LNCAP (cell line): Measurements from ENCODE around the gene GJB2.

ENCODE experiments used
- CTCF ChIP-seq: fragments of 450-650 bp; IDR thresholded peaks from 2 replicates; pipeline ENCODE4 v1.5.1; 2017; ENCODE audit warnings: mild to moderate bottlenecking

GJB2 gene

GRCh38 chr13:20198781-20199180, 6.0 kb upstream of the GJB2 start:
- no peak for TF ChIP-seq CTCF

GRCh38 chr13:20197361-20197834, 4.7 kb upstream of the GJB2 start:
- TF ChIP-seq CTCF: peak; percentile 59

- no peak for TF ChIP-seq CTCF
These were observed 3.1 kb upstream of the GJB2 start for GRCh38 chr13:20195801-20196200.

- TF ChIP-seq CTCF: no peak
These were observed 1.3 kb upstream of the GJB2 start for GRCh38 chr13:20193907-20194631.

- TF ChIP-seq CTCF: no peak
These were observed 596 bp upstream of the GJB2 start for GRCh38 chr13:20193162-20193906.

GRCh38 chr13:20192158-20192835, 441 bp downstream of the GJB2 start:
- TF ChIP-seq CTCF: no peak

GRCh38 chr13:20191311-20192157, 1.2 kb downstream of the GJB2 start:
- TF ChIP-seq CTCF: no peak
